ENCODE measurements around the gene KCNQ2. TPM values are rescaled to one million over a fixed set of nuclear protein-coding genes. Genes with fewer than 3 reads are reported as not detected.

KCNQ2 gene
- total and polyA plus RNA-seq, 10 of the 15 experiments (the other 5 are each of a cell fraction or from before 2014, with no cell fraction given), result 0.06 to 0.49 (median 0.26) TPM; not detected in 7

GRCh38 chr20:63400486-63401210 is 71.8 kb downstream of the KCNQ2 start:
- H3K9ac ChIP-seq (ENCODE audit: control insufficient read depth, insufficient read depth, low read length), result no peak overlapping the region
- ChIA-PET RAD21 (ENCODE audit: unreplicated experiment) (no interaction called here), CTCF (no interaction called here), SMC1A (ENCODE audit: uncharacterized antibody, unreplicated experiment) (no interaction called here), POLR2A (no interaction called here)
- no peak for TF ChIP-seq RFX5 (IDR thresholded peaks at IDR 0.05; ENCODE audit: low read depth, low read length)
- TF ChIP-seq ZBTB40 (IDR thresholded peaks at IDR 0.05; ENCODE audit: borderline replicate concordance), result no peak
- TF ChIP-seq KLF5 (IDR thresholded peaks at IDR 0.05; ENCODE audit: partially characterized antibody), result no peak
- no peak for TF ChIP-seq SMAD1 (IDR thresholded peaks at IDR 0.05; ENCODE audit: low read depth, partially characterized antibody)
- TF ChIP-seq MYB (IDR thresholded peaks at IDR 0.05; ENCODE audit: borderline replicate concordance, low read depth, low read length), result no peak
- TF ChIP-seq EED (IDR thresholded peaks at IDR 0.05; ENCODE audit: low read depth), result no peak
- TF ChIP-seq MYC (IDR thresholded peaks at IDR 0.05; ENCODE audit: insufficient read depth, insufficient read length, insufficient replicate concordance, low read length, severe bottlenecking), result no peak
- no peak for TF ChIP-seq ZNF384 (IDR thresholded peaks at IDR 0.05; ENCODE audit: borderline replicate concordance, low read depth, low read length)
- no peak for TF ChIP-seq NFXL1 (IDR thresholded peaks at IDR 0.05; ENCODE audit: borderline replicate concordance)
- TF ChIP-seq SMC3 (IDR thresholded peaks at IDR 0.05; ENCODE audit: borderline replicate concordance, low read length), result no peak
- no peak for TF ChIP-seq BACH1 (IDR thresholded peaks at IDR 0.05; ENCODE audit: borderline replicate concordance)
- no peaks in the 10 kb centered on the region for H3K9me3 ChIP-seq (replicated peaks; ENCODE audit: control insufficient read depth, insufficient read depth, low read length)
- no peaks in the 10 kb centered on the region for H3K27me3 ChIP-seq (replicated peaks in 1 of 2; ENCODE audit: control insufficient read depth in 2 of 2, insufficient read depth in 2 of 2, low read length in 1 of 2)
- no peaks in the 10 kb centered on the region for H3K4me1 ChIP-seq (ENCODE audit: control insufficient read depth, insufficient read depth, low read length)
- H3K4me3 ChIP-seq, result no peak overlapping the region
- H3K79me2 ChIP-seq (ENCODE audit: control insufficient read depth, insufficient read depth, low read length), result no peaks in the 10 kb centered on the region
- ATAC-seq, result no peak
- intact Hi-C loops (cut with micrococcal nuclease; ENCODE audit: unreplicated experiment) (no loop called here), in situ Hi-C loops (cut with MboI) (no loop called here)
- H3K27ac ChIP-seq (ENCODE audit: control insufficient read depth, insufficient read depth), result no peak overlapping the region
- no peak overlapping the region for H2AFZ ChIP-seq (ENCODE audit: control insufficient read depth, low read depth, low read length)
- no peaks in the 10 kb centered on the region for H4K20me1 ChIP-seq (ENCODE audit: control insufficient read depth, insufficient read depth)
- no peak overlapping the region for H3K4me2 ChIP-seq (ENCODE audit: control insufficient read depth, insufficient read depth)
- FAIRE-seq, result no peak
- no TSS peak for BruUV-seq (replicated peaks)
- DNase-seq (ENCODE audit: low read depth, low spot score), result no peak
- no peaks in the 10 kb centered on the region for H3K36me3 ChIP-seq (ENCODE audit: control insufficient read depth in 2 of 2, insufficient read depth in 2 of 2, low read length in 1 of 2)
- WGBS (ENCODE audit: insufficient coverage, insufficient replicate concordance, low lambda C conversion rate, missing lambda C conversion rate), result 51% methylated on average over 34 of the region's 44 CpGs
